K562 (cell line): Measurements from ENCODE around the gene CCR8. TPM values are rescaled to one million over a fixed set of nuclear protein-coding genes. Genes with fewer than 3 reads are reported as not detected.

Experiments
- CCAR2 ChIP-seq: fragments of 200-400 bp; formaldehyde crosslinking; IDR thresholded peaks from 2 replicates; pipeline ENCODE4 v1.6.1; 2017; ENCODE audit warnings: mild to moderate bottlenecking, low read depth, low read length
- CREBBP ChIP-seq: IDR thresholded peaks from one replicate; pipeline ENCODE4 v1.6.1; 2012; ENCODE audit warnings: low read depth, mild to moderate bottlenecking, control low read depth, inconsistent platforms, low read length
- ESRRA ChIP-seq: fragments of 450-650 bp; IDR thresholded peaks from 2 replicates; pipeline ENCODE4 v1.6.1; 2014; ENCODE audit warnings: low read depth, mild to moderate bottlenecking, moderate library complexity, borderline replicate concordance
- FOXJ3 ChIP-seq: sonication (generic); formaldehyde crosslinking; IDR thresholded peaks from 2 replicates; pipeline ENCODE4 v1.4.0; 2020; ENCODE audit warnings: mild to moderate bottlenecking, missing genetic modification reagents
- FOXP1 ChIP-seq: sonication (generic); formaldehyde crosslinking; IDR thresholded peaks from 2 replicates; pipeline ENCODE4 v1.8.0; 2022; ENCODE audit warnings: mild to moderate bottlenecking, missing genetic modification reagents
- GATA2 ChIP-seq: sonication (generic); formaldehyde crosslinking; IDR thresholded peaks from 2 replicates; pipeline ENCODE4 v1.4.0; 2020; ENCODE audit warnings: mild to moderate bottlenecking, missing genetic modification reagents
- GTF2B ChIP-seq: IDR thresholded peaks from 2 replicates; pipeline ENCODE4 v1.6.1; 2011; ENCODE audit not compliant: insufficient read length; ENCODE audit errors: extremely low read depth
- HNRNPK ChIP-seq: fragments of 200-400 bp; formaldehyde crosslinking; IDR thresholded peaks from one replicate; pipeline ENCODE4 v1.6.1; 2018; ENCODE audit warnings: mild to moderate bottlenecking, low read depth, low read length; ENCODE audit not compliant: poor library complexity, severe bottlenecking
- LCOR ChIP-seq: sonication (generic); formaldehyde crosslinking; IDR thresholded peaks from 2 replicates; pipeline ENCODE4 v1.8.0; 2022; ENCODE audit warnings: mild to moderate bottlenecking, missing genetic modification reagents
- MAZ ChIP-seq, 2 experiments: fragments of 450-650 bp in 1 of 2; sonication (generic) in 1 of 2; formaldehyde crosslinking; IDR thresholded peaks in 1 of 2; conservative IDR thresholded peaks in 1 of 2; 2 replicates each; pipeline versions ENCODE4 v1.4.0 to v1.5.0; 2020; ENCODE audit warnings: mild to moderate bottlenecking in 1 of 2, missing genetic modification reagents in 1 of 2
- MTA2 ChIP-seq: fragments of 450-650 bp; IDR thresholded peaks from 2 replicates; pipeline ENCODE4 v1.6.1; 2016; ENCODE audit warnings: low read depth
- NCOA4 ChIP-seq: fragments of 450-650 bp; IDR thresholded peaks from 2 replicates; pipeline ENCODE4 v1.6.1; 2018; ENCODE audit warnings: mild to moderate bottlenecking; ENCODE audit not compliant: partially characterized antibody
- NCOR1 ChIP-seq: fragments of 450-650 bp; IDR thresholded peaks from 2 replicates; pipeline ENCODE4 v1.6.1; 2016; ENCODE audit warnings: mild to moderate bottlenecking, moderate library complexity
- PML ChIP-seq: IDR thresholded peaks from 2 replicates; pipeline ENCODE4 v1.6.1; 2012; ENCODE audit warnings: low read length, inconsistent platforms
- PURB ChIP-seq: sonication (generic); formaldehyde crosslinking; IDR thresholded peaks from 2 replicates; pipeline ENCODE4 v1.9.0; 2021; ENCODE audit warnings: low read depth, mild to moderate bottlenecking, missing genetic modification reagents
- RBM15 ChIP-seq: fragments of 200-400 bp; formaldehyde crosslinking; IDR thresholded peaks from 2 replicates; pipeline ENCODE4 v1.6.1; 2018; ENCODE audit warnings: mild to moderate bottlenecking, low read length, moderate library complexity; ENCODE audit not compliant: insufficient read depth
- SMARCB1 ChIP-seq: IDR thresholded peaks from 2 replicates; pipeline ENCODE4 v1.6.1; 2011; ENCODE audit warnings: improper control_type of control experiment, low read depth; ENCODE audit not compliant: insufficient read length
- SOX6 ChIP-seq: fragments of 450-650 bp; IDR thresholded peaks from 2 replicates; pipeline ENCODE4 v1.6.1; 2014; ENCODE audit warnings: mild to moderate bottlenecking
- SRSF7 ChIP-seq: fragments of 200-400 bp; formaldehyde crosslinking; optimal IDR thresholded peaks from 2 replicates; pipeline ENCODE3; 2017; ENCODE audit warnings: mild to moderate bottlenecking, low read depth, low read length
- TRIM24 ChIP-seq, 2 experiments: fragments of 450-650 bp; IDR thresholded peaks; 2 replicates each; pipeline ENCODE4 v1.6.1; 2016
- polyA plus RNA-seq, 8 experiments: library from polyadenylated mRNA; depleted of rRNA in 4 of 8; stranded (reverse) in 5 of 8; unstranded in 3 of 8; fragments of >200 nt; fragmentation: Nextera tagmentation in 2 of 8; fragmentation: Illumina TruSeq in 1 of 8; extraction: Ambion mirVana in 2 of 8; extraction: Trizol in 1 of 8; gene quantifications; 2 replicates each; pipeline versions ENCODE4 v1.2.1 to v1.2.3, GENCODE V29; 2011 to 2014; ENCODE audit warnings: inconsistent platforms in 1 of 8, missing spikeins in 1 of 8
- total RNA-seq, 7 experiments: library from RNA; depleted of rRNA in 6 of 7; stranded (reverse); fragments of >200 nt in 6 of 7; fragmentation: Illumina TruSeq in 2 of 7; extraction: Trizol in 2 of 7; gene quantifications; 2 replicates each; pipeline versions ENCODE4 v1.2.1 to v1.2.3, GENCODE V29; 2011 to 2021; ENCODE audit warnings: low replicate concordance in 1 of 7
- TF ChIP-seq, protein P1 (sequence below), 3 experiments: fragments of 200-800 bp in 1 of 3; fragments of 250-450 bp in 1 of 3; fragments of 450-650 bp in 1 of 3; sonication (Bioruptor Pico) in 1 of 3; sonication (Bioruptor generic) in 1 of 3; formaldehyde crosslinking in 1 of 3; IDR thresholded peaks; 2 replicates each; pipeline versions ENCODE4 v1.6.1 to v1.8.0; 2016 to 2022; ENCODE audit warnings: mild to moderate bottlenecking in 2 of 3, missing genetic modification characterization in 2 of 3, missing compliant biosample characterization in 1 of 3, moderate library complexity in 1 of 3
- TF ChIP-seq, protein P2 (sequence below): fragments of 200-800 bp; sonication (Bioruptor generic); IDR thresholded peaks from 2 replicates; pipeline ENCODE4 v1.6.1; 2017; ENCODE audit warnings: missing genetic modification characterization, missing compliant biosample characterization

The CCR8 gene
- total and polyA plus RNA-seq, 9 of the 15 experiments (the other 6 are each of a cell fraction or from before 2014, with no cell fraction given): not detected

GRCh38 chr3:39346785-39347585, 17.5 kb downstream of the CCR8 start (continued):
- TF ChIP-seq ESRRA (peak; percentile 79), SRSF7 (no peak), FOXJ3 (CRISPR knock-in tag) (no peak), MAZ (CRISPR knock-in tag; conservative IDR thresholded peaks at IDR 0.05 in 1 of 2, IDR thresholded peaks at IDR 0.05 in 1 of 2) (peak in 1 of 2 experiments; percentile 45; a peak in 2 of 4 replicates), CREBBP (no peak), FOXP1 (no peak), GATA2 (CRISPR knock-in tag) (peak; percentile 62; the same call in 1 of the 2 replicates), SMARCB1 (no peak), NCOA4 (no peak), CCAR2 (no peak), HNRNPK (no peak), PML (peak; percentile 41; the same call in 1 of the 2 replicates), TRIM24 (IDR thresholded peaks at IDR 0.05) (peak in 1 of 2 experiments; percentile 74; a peak in 1 of 4 replicates), RBM15 (no peak), NCOR1 (peak; percentile 89), LCOR (CRISPR knock-in tag) (peak; percentile 64; the same call in 1 of the 2 replicates), PURB (CRISPR knock-in tag) (no peak), SOX6 (peak; percentile 49; the same call in 1 of the 2 replicates), GTF2B (no peak), MTA2 (peak; percentile 54)
- TF ChIP-seq, protein P1, sequence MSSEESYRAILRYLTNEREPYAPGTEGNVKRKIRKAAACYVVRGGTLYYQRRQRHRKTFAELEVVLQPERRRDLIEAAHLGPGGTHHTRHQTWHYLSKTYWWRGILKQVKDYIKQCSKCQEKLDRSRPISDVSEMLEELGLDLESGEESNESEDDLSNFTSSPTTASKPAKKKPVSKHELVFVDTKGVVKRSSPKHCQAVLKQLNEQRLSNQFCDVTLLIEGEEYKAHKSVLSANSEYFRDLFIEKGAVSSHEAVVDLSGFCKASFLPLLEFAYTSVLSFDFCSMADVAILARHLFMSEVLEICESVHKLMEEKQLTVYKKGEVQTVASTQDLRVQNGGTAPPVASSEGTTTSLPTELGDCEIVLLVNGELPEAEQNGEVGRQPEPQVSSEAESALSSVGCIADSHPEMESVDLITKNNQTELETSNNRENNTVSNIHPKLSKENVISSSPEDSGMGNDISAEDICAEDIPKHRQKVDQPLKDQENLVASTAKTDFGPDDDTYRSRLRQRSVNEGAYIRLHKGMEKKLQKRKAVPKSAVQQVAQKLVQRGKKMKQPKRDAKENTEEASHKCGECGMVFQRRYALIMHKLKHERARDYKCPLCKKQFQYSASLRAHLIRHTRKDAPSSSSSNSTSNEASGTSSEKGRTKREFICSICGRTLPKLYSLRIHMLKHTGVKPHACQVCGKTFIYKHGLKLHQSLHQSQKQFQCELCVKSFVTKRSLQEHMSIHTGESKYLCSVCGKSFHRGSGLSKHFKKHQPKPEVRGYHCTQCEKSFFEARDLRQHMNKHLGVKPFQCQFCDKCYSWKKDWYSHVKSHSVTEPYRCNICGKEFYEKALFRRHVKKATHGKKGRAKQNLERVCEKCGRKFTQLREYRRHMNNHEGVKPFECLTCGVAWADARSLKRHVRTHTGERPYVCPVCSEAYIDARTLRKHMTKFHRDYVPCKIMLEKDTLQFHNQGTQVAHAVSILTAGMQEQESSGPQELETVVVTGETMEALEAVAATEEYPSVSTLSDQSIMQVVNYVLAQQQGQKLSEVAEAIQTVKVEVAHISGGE (CRISPR knock-in tag; IDR thresholded peaks at IDR 0.05): peak in 1 of 3 experiments; percentile 35; a peak in 1 of 6 replicates
- TF ChIP-seq, protein P2, sequence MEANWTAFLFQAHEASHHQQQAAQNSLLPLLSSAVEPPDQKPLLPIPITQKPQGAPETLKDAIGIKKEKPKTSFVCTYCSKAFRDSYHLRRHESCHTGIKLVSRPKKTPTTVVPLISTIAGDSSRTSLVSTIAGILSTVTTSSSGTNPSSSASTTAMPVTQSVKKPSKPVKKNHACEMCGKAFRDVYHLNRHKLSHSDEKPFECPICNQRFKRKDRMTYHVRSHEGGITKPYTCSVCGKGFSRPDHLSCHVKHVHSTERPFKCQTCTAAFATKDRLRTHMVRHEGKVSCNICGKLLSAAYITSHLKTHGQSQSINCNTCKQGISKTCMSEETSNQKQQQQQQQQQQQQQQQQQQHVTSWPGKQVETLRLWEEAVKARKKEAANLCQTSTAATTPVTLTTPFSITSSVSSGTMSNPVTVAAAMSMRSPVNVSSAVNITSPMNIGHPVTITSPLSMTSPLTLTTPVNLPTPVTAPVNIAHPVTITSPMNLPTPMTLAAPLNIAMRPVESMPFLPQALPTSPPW: no peak
